NCI-H345 treated with DMSO at 0.1 percent for 48 hours (cell line): Measurements from ENCODE around the gene ANKMY1.
A peak's percentile ranks its signal among the peaks of the same experiment; 100 is the strongest.

Experiments
- DNase-seq: peaks from one replicate; lab custom pipeline; 2025; ENCODE audit not compliant: unreplicated experiment; lab: John Stamatoyannopoulos, UW

Gene ANKMY1

GRCh38 chr2:240594511-240595380 is 37.0 kb upstream of the ANKMY1 start:
- no peak for DNase-seq

DNA sequence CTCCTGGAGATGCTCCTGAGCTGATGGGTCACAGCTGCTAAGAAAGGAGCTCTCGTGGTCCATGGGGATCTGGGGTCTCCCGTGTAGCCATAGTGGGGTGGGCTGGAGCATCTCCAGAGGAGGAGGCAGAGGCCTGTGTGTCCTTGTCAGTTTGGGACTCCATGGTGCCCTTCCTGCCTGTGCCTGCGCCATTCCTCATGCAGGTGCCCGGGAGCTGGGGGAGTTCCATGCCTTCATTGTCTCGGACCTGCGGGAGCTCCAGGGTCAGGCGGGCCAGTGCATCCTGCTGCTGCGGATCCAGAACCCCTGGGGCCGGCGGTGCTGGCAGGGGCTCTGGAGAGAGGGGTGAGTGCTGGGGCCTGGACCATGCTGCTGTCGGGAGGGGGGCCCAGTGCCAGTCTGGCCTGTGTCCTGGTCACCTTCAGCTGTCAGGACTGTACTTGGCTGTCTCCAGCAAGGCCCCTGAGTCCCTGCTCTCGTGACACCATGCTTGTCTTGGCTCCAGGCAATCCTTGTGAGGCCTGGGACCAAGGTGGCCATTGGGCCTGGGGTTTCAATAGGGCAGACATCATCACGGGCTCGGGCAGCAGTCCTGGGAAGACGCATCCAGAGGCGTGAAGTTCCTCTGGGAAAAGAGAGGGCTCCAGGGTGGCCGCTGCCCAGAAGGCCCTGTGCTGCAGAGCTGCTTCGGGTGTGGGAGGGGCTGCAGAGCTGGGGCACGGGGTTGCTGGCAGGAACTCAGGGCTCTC is 36.1 kb upstream of the ANKMY1 start:
- DNase-seq, result no peak

DNA sequence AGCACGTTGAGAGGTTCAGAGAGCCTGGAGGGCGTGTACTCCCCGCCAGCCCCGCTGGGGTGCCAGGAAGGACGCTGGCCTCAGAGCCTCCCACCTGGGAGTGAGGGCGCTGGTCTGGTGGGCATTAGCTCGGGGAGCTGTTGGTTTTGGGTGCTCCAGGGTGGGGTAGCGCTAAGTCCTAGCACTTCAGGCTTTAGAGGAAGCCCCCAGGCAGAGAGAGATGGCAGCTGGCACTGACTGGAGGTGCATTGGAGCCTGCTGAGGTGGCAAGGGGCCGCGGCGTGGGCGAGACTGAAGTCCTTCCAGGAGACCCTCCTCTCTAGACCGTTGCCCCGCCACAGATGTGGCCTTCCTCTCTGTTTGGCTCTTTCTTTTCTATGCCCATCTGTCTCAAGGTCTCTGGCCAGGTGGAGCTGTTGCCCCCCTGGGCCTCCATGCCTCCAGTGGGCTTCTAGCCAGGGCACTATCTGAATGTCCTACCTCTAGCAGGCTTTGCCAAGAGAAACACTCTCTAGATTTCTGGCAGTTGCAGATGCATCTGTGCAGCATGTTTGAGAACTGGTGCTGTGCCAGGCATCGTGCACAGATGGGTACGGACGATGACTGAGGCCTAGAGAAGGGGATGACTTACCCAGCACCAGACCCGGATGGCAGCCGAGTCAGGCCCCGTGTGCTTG is 35.4 kb upstream of the ANKMY1 start:
- no peak for DNase-seq

- no peak for DNase-seq
Observed at GRCh38 chr2:240591784-240592183, 34.0 kb upstream of the ANKMY1 start.

DNA sequence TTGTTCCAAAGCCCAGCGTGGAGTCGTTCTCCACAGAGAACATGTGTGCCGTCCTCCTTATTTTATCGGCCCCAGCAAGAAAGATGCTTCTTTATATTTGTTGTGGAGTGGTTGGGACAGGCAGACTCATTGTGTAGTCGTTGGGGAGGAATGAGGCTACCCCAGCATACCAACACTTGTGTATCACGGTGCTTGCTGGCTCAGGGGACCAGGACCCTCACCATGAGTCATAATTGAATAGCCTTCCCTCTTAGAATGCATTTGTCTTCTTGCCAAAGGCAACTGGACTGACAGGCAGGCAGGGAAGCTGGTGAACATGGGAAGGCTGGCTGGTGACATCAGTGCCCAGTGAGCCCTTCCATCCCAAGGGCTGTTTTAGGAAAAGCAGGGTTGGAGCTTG is 33.4 kb upstream of the ANKMY1 start:
- DNase-seq, result no peak

- no peak for DNase-seq
Observed at GRCh38 chr2:240590681-240591111, 32.9 kb upstream of the ANKMY1 start.

DNA sequence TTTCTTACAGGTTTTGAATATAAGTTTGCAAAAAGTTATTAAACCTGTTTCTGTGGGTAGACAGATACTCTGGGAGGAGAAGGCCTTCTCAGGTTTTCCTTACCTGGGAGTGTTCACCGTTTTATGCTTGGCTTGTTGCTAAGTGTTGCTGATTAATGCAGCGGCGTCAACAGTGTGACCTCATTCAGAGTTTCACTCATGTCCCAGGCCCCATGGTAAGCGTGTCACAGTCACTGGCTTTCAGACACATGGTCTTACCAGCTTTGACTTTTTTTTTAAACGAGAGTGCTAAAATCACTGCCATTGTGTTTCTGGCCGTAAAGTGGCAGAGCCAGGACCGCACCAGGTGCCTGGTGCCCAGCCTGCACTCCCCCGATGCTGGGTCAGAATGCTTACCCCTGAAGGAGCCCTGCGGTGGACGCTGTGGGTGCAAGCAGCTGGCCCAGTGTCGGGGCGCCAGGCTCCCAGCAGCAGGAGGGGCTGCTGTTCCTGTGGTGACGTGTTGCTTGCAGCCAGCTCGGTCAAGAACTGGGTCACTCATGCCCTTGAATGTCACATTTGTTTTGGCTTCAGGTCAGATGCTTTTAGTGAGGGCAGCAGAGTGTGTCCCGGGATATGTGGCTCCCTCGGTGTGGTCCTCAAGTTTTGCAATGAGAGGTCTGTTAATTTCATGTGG is 32.2 kb upstream of the ANKMY1 start:
- DNase-seq, result no peak

- no peak for DNase-seq
Observed at GRCh38 chr2:240589375-240589774, 31.6 kb upstream of the ANKMY1 start.

DNA sequence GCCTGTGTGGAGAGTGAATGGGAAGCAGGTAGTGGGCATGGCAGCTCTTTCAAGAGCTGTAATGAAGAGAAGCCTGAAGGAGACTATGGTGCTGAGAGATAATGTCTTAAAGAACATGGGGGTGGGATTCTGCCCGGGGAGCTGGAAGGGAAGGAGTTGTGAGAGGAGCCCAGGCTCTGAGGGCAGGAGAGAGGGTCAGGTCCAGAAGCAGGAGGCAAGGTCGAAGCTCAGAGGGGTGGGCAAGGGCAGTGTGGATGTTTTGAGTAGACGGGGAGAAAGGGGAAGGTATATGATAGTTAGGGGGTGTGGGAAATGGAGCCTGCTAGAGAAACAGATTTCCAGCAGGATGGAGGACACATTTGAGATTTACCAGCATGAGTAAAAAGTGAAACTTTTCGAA is 30.9 kb upstream of the ANKMY1 start:
- no peak for DNase-seq

DNA sequence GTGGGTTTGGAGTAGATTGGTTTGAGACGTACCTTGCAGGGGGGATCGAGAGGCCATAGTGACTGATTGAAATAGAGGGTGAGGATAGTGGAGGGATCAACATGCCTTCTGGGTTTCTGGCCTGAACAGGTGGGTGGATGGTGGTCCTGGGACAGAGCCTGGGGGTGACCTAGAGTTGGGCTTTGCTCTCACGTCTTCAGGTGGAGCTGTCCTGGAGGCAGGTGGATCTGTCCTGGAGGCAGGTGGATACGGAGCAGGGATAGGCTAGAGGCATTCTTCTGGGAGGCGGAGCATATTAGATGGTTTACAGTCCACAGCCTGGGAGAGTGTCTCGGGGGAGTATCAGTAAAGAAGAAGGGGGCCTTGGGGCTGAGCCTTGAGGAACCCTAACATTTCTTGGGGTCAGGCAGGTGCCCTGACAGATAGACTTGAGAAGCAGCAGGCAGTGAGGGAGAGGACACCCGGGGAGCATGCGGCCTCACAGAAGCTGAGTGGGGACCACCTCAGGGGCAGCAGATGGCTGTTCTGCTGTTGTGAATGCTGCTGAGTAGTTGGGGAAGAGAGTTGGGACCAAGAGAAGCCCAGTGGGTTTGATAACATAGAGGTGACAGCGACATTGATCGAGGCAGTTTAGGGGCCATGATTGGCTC is 30.3 kb upstream of the ANKMY1 start:
- DNase-seq, result no peak

DNA sequence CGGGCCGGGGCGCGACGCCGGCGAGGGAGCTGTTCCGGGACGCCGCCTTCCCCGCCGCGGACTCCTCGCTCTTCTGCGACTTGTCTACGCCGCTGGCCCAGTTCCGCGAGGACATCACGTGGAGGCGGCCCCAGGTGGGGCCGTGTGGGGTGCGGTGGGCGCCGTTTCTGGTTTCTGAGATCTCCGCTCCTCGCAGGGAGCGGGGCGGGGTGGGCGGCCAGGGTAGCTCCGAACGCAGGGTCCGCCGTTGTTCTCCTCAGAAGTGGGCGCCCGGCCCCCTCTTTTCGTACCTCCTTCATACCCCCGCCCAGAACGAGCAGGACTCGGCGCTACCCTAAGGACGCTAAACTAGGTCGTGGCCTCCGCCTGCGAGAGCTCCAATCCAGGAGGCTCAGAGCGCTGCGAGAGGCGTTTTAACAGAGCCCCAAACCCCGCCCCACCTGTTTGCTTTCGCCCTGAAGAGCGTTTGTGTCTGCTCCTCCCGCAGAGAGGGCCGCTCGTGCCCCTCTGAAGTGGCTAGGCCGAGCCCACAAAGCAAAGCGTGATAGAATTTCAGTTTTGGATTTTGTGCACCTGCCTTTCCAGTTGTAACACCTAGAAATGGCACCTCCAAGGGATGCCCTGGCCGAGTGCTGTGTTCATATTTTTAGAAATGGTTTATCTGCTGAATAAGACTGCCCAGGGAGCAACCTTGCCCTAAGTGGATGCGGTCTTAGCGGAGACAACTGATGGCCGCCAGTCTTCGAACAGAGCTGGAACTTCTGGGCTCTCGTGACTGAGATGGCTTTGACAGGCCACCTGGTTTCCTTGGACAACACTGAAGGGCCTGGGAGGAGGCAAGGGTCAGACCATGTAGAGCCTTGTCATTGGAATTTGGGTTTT is 29.4 kb upstream of the ANKMY1 start:
- DNase-seq, result peak; percentile 55

DNA sequence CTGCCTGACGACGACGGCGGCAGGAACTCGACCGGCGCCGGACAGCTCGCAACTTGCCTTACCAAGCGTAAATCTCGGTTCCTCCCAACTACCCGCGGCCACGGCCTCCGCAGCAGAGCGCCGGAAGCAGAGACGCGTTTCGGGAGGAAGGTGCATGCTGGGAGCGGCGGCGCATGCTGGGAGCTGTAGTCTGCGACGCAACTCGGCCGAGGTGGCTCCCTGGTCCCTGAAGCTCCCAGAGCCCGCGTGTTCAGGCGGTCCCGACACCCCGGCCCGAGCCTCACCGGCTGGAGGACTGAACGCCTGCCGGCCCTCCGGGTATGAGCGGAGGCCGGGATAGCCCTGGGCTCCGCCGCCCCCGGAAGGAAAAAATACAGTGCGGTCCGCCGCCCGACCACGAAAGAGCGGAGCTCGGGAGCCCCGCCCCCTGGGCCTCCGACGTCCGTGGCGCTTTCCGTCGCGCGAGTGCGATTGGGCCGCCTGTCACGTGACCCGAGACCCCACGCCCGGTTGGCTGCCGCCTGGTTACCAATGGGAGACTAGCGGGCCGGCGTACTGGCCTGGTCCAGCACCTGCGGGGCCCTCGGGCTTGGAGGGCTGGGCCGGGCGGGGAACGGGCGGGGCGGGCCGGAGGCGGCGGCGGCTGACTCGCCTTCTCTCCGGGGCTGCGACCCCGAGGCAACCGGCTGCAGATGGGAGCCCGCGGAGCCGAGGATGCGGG is 28.6 kb upstream of the ANKMY1 start, which contains the start of gene CAPN10:
Gene CAPN10 (plus strand): TSS at position 537 of the 721 bp plus-strand sequence. CDS start 178 bp downstream, at position 715.
- peak; percentile 95 for DNase-seq

DNA sequence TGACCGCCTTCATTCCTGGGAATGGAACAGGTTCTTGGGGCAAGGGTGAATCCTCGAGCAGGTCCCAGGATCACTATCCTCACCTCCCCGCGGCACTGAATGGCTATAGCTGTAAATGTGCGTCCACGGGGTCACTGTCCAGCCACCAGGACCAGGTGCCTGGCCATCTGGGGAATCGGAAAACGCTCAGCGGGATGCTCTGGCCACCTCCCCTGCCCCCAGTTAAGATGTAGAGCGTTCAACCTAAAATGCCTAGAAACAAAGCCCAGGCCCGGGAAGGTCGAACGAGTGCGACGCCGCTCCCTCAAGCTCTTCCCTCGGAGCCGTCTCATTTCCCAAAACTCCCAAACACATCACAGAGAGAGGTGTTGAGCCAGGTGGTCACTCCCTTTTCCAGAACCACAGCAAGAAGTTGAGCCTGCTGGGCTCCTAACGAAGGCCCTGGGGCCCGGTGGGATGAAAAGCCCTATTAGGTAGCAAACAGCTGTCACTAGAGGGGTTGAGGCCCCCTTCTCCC is 28.0 kb upstream of the ANKMY1 start:
- no peak for DNase-seq

DNA sequence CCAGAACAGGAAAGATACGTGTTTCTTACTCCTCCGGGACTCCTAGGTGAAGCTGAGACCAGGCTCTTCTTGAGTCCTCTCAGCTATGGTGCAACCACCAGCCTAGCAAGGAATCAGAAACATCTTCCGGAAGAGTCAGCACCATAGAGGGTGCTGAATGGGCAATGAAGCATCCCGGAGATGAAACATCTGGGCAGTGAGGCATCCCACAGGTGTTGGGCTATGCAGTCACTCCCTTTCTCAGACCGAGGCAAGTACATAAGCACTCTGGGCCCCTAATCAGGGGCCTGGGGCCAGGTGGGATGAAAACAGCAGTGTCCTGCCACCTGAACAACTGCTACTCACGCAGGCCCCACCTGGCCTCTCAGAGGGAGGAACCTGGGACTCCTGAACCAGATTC is 27.3 kb upstream of the ANKMY1 start:
- DNase-seq, result no peak

DNA sequence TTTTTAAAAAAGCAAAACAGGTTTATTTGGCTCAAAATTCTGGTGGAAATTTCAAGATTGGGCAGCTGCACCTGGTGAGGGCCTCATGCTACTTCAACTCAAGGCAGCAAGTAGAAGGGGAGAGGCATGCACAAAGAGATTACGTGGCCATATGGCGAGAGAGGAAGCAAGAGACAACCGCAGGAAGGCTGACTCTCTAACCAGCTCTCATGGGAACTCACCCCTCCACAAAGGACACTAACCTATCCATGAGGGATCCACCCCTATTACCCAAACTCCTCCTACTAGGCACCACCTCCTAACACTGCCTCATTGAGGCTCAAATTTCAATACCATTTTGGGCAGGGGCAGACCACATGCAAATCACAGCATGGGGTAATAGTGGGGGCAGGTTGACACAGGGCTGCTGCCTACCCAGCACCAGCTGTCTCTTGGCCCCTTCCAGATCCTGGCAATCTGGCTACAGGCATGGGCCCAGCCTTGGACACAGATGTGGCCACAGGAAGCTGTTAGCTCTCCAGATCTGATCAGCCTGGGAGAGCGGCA is 26.8 kb upstream of the ANKMY1 start:
- DNase-seq, result no peak

- DNase-seq, result no peak
Observed at GRCh38 chr2:240583774-240584173, 26.0 kb upstream of the ANKMY1 start.

DNA sequence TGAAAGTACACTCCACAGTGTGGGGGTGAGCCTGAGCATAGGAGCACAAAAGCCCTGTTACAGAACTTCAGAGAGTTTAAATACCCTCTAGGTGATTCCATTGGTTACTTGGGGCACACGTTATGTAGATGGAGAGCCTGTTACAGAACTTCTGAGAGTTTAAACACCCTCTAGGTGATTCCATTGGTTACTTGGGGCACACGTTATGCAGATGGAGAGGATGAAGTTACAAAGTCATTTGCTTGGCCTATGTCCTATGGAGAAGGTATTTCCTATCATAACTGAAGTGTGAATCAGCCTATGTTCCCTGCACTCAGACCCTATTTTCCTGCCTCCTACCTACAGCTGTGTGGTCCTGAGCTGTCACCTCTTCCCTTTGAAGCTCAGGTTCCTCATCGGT is 25.0 kb upstream of the ANKMY1 start:
- DNase-seq, result no peak

- DNase-seq, result no peak
Observed at GRCh38 chr2:240581811-240582210, 24.0 kb upstream of the ANKMY1 start.
